GM19238 (cell line): ENCODE data around the gene GTF2E1.
A peak's percentile ranks its signal among the peaks of the same experiment; 100 is the strongest.
"Not testable (repeated sequence)": the region's sequence is repeated elsewhere in the genome, so short reads cannot be mapped to it uniquely, and the experiment has no call there.

ENCODE experiments used
- DNase-seq: peaks from one replicate; pipeline ENCODE4 v3.0.0; 2011; ENCODE audit warnings: low spot score; ENCODE audit not compliant: insufficient read length

GTF2E1 gene

GRCh38 chr3:120742198-120742848, at the start of gene GTF2E1, which contains the start of gene RABL3:
Gene GTF2E1, plus strand, starts transcription at chr3:120742744. Its CDS starts 7,809 bp downstream, at chr3:120750553.
Gene RABL3, minus strand, starts transcription at chr3:120742516. Its CDS starts 9 bp downstream, at chr3:120742507.
- peak; percentile 81 for DNase-seq

- no peak for DNase-seq
Observed at GRCh38 chr3:120693439-120694171, 48.9 kb upstream of the GTF2E1 start.

GRCh38 chr3:120699333-120699732, 43.2 kb upstream of the GTF2E1 start:
- no peak for DNase-seq

- DNase-seq, result no peak
Observed at GRCh38 chr3:120705884-120706582, 36.5 kb upstream of the GTF2E1 start.

GRCh38 chr3:120706950-120707349, 35.6 kb upstream of the GTF2E1 start:
- DNase-seq, result no peak

- DNase-seq, result no peak
Observed at GRCh38 chr3:120708408-120708807, 34.1 kb upstream of the GTF2E1 start.

- no peak for DNase-seq
Observed at GRCh38 chr3:120710369-120710768, 32.2 kb upstream of the GTF2E1 start.

GRCh38 chr3:120713262-120713661, 29.3 kb upstream of the GTF2E1 start:
- DNase-seq, result no peak

GRCh38 chr3:120719167-120719834, 23.2 kb upstream of the GTF2E1 start:
- not testable (repeated sequence) for DNase-seq

GRCh38 chr3:120726791-120727190, 15.8 kb upstream of the GTF2E1 start:
- DNase-seq, result no peak

- no peak for DNase-seq
Observed at GRCh38 chr3:120730576-120731542, 11.7 kb upstream of the GTF2E1 start.

- not testable (repeated sequence) for DNase-seq
Observed at GRCh38 chr3:120738006-120738405, 4.5 kb upstream of the GTF2E1 start.

- DNase-seq, result no peak
Observed at GRCh38 chr3:120741320-120741719, 1.2 kb upstream of the GTF2E1 start.

GRCh38 chr3:120741837-120742197, 727 bp upstream of the GTF2E1 start:
- no peak for DNase-seq

- DNase-seq, result no peak
Observed at GRCh38 chr3:120742849-120743365, 363 bp downstream of the GTF2E1 start.

GRCh38 chr3:120743556-120744195, 1.1 kb downstream of the GTF2E1 start:
- DNase-seq, result no peak

GRCh38 chr3:120745466-120745865, 2.9 kb downstream of the GTF2E1 start:
- DNase-seq, result no peak

GRCh38 chr3:120749843-120750242, 7.3 kb downstream of the GTF2E1 start:
- DNase-seq, result no peak

- no peak for DNase-seq
Observed at GRCh38 chr3:120752230-120752629, 9.7 kb downstream of the GTF2E1 start.

GRCh38 chr3:120752865-120753264, 10.3 kb downstream of the GTF2E1 start:
- DNase-seq, result no peak
